K562 (cell line): ENCODE measurements around the gene MUC5B.

Source experiments
- CBFA2T2 ChIP-seq: fragments of 450-650 bp; conservative IDR thresholded peaks from 2 replicates; pipeline ENCODE4 v1.6.1; 2017; ENCODE audit warnings: mild to moderate bottlenecking
- ELF4 ChIP-seq: fragments of 450-650 bp; formaldehyde crosslinking; IDR thresholded peaks from 2 replicates; pipeline ENCODE4 v1.4.0; 2022; ENCODE audit warnings: missing genetic modification characterization
- EZH2 ChIP-seq: IDR thresholded peaks from 2 replicates; pipeline ENCODE4 v1.6.1; 2012; ENCODE audit warnings: low read depth, mild to moderate bottlenecking, inconsistent platforms, low read length, borderline replicate concordance
- HDAC6 ChIP-seq: IDR thresholded peaks from 2 replicates; pipeline ENCODE4 v1.6.1; 2012; ENCODE audit warnings: low read depth, mild to moderate bottlenecking, control low read depth, inconsistent platforms, low read length, moderate library complexity
- KDM2B ChIP-seq: fragments of 250-450 bp; sonication (Bioruptor Pico); IDR thresholded peaks from 2 replicates; pipeline ENCODE4 v1.8.0; 2021; ENCODE audit warnings: mild to moderate bottlenecking, moderate library complexity
- NCOA6 ChIP-seq: fragments of 450-650 bp; IDR thresholded peaks from 2 replicates; pipeline ENCODE4 v1.6.1; 2017; ENCODE audit warnings: mild to moderate bottlenecking
- SIN3A ChIP-seq, 2 experiments: fragments of 150-350 bp in 1 of 2; IDR thresholded peaks; 2 replicates each; pipeline ENCODE4 v1.6.1; 2011 to 2016; ENCODE audit warnings: borderline replicate concordance in 2 of 2, low read depth in 2 of 2, low read length in 2 of 2, mild to moderate bottlenecking in 2 of 2, moderate library complexity in 2 of 2; ENCODE audit not compliant: control insufficient read depth in 1 of 2
- TF ChIP-seq, protein P1 (sequence below), 3 experiments: IDR thresholded peaks in 2 of 3; conservative IDR thresholded peaks in 1 of 3; 2 replicates each; pipeline ENCODE4 v1.5.1; 2011 to 2012; ENCODE audit warnings: low read length in 3 of 3, mild to moderate bottlenecking in 3 of 3, control low read depth in 2 of 3, improper control_type of control experiment in 1 of 3, inconsistent platforms in 1 of 3, low read depth in 1 of 3, mixed read lengths in 1 of 3, moderate library complexity in 1 of 3; ENCODE audit not compliant: insufficient read depth in 2 of 3
- TF ChIP-seq, protein P2 (sequence below), 2 experiments: fragments of 450-650 bp in 1 of 2; sonication (generic) in 1 of 2; formaldehyde crosslinking; conservative IDR thresholded peaks; 2 replicates each; pipeline versions ENCODE4 v1.4.0 to v1.8.1; 2020 to 2022; ENCODE audit warnings: mild to moderate bottlenecking in 1 of 2, missing genetic modification reagents in 1 of 2
- TF ChIP-seq, protein P3 (sequence below), 2 experiments: fragments of 450-650 bp; formaldehyde crosslinking in 1 of 2; IDR thresholded peaks; 2 replicates each; pipeline versions ENCODE4 v1.4.0 to v1.6.1; 2014 to 2020; ENCODE audit warnings: mild to moderate bottlenecking in 2 of 2, borderline replicate concordance in 1 of 2, low read depth in 1 of 2
- TF ChIP-seq, protein P4 (sequence below): sonication (generic); formaldehyde crosslinking; IDR thresholded peaks from 2 replicates; pipeline ENCODE4 v1.9.0; 2022; ENCODE audit warnings: mild to moderate bottlenecking, missing genetic modification reagents
- TF ChIP-seq, protein P5 (sequence below), 3 experiments: fragments of 200-800 bp in 1 of 3; fragments of 250-450 bp in 1 of 3; fragments of 450-650 bp in 1 of 3; sonication (Bioruptor Pico) in 1 of 3; sonication (Bioruptor generic) in 1 of 3; formaldehyde crosslinking in 1 of 3; IDR thresholded peaks; 2 replicates each; pipeline versions ENCODE4 v1.6.1 to v1.8.0; 2016 to 2022; ENCODE audit warnings: mild to moderate bottlenecking in 2 of 3, missing genetic modification characterization in 2 of 3, missing compliant biosample characterization in 1 of 3, moderate library complexity in 1 of 3

DNA sequence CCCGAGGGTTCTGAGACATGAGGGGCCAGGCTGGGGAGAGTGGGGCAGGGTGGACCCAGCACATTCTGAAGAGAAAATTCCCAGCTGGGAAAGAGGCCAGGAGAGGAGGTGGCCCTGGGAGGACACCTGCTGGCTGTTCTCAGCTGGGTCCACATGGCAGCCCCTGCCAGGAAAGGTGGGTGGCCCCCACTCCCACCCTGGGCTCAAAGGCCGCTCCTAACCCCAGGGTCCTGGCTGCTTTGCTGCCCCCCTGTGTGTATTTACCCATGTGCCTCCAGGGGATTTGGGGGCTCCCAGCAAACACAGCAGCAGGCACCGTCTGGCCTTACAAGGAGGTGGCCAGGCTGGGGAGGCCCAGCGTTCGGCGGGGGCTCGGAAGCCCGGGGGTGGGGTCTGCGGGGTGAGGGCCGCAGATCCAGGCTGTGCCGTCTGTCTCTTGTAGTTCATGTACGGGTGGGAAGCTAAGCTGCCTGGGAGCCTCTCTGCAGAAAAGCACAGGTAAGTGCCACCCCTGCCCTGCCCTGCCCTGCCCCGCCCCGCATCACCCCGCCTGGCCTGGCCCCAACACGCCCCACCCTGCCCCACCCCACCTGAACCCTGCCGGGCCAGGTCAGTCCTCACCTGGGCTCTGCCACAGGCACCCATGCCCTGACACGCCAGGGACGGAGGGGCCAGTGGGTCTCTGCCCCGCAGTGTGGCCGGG, 10.6 kb downstream of the MUC5B start:
- TF ChIP-seq, protein P1, sequence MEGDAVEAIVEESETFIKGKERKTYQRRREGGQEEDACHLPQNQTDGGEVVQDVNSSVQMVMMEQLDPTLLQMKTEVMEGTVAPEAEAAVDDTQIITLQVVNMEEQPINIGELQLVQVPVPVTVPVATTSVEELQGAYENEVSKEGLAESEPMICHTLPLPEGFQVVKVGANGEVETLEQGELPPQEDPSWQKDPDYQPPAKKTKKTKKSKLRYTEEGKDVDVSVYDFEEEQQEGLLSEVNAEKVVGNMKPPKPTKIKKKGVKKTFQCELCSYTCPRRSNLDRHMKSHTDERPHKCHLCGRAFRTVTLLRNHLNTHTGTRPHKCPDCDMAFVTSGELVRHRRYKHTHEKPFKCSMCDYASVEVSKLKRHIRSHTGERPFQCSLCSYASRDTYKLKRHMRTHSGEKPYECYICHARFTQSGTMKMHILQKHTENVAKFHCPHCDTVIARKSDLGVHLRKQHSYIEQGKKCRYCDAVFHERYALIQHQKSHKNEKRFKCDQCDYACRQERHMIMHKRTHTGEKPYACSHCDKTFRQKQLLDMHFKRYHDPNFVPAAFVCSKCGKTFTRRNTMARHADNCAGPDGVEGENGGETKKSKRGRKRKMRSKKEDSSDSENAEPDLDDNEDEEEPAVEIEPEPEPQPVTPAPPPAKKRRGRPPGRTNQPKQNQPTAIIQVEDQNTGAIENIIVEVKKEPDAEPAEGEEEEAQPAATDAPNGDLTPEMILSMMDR (IDR thresholded peaks at IDR 0.05 in 2 of 3, conservative IDR thresholded peaks at IDR 0.05 in 1 of 3; ENCODE audit: insufficient read depth in 2 of 3, low read depth in 1 of 3, low read length in 3 of 3): 0 out of 6 replicates have a peak, but pooled peaks of 1 of the 3 experiments have one; percentile 8
- no peak for TF ChIP-seq CBFA2T2
- TF ChIP-seq EZH2: no peak
- TF ChIP-seq HDAC6: no peak
- TF ChIP-seq, protein P2, sequence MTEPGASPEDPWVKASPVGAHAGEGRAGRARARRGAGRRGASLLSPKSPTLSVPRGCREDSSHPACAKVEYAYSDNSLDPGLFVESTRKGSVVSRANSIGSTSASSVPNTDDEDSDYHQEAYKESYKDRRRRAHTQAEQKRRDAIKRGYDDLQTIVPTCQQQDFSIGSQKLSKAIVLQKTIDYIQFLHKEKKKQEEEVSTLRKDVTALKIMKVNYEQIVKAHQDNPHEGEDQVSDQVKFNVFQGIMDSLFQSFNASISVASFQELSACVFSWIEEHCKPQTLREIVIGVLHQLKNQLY (CRISPR knock-in tag; conservative IDR thresholded peaks at IDR 0.05): no peak
- TF ChIP-seq NCOA6: no peak
- no peak for TF ChIP-seq ELF4
- no peak for TF ChIP-seq KDM2B (CRISPR knock-in tag)
- TF ChIP-seq, protein P3, sequence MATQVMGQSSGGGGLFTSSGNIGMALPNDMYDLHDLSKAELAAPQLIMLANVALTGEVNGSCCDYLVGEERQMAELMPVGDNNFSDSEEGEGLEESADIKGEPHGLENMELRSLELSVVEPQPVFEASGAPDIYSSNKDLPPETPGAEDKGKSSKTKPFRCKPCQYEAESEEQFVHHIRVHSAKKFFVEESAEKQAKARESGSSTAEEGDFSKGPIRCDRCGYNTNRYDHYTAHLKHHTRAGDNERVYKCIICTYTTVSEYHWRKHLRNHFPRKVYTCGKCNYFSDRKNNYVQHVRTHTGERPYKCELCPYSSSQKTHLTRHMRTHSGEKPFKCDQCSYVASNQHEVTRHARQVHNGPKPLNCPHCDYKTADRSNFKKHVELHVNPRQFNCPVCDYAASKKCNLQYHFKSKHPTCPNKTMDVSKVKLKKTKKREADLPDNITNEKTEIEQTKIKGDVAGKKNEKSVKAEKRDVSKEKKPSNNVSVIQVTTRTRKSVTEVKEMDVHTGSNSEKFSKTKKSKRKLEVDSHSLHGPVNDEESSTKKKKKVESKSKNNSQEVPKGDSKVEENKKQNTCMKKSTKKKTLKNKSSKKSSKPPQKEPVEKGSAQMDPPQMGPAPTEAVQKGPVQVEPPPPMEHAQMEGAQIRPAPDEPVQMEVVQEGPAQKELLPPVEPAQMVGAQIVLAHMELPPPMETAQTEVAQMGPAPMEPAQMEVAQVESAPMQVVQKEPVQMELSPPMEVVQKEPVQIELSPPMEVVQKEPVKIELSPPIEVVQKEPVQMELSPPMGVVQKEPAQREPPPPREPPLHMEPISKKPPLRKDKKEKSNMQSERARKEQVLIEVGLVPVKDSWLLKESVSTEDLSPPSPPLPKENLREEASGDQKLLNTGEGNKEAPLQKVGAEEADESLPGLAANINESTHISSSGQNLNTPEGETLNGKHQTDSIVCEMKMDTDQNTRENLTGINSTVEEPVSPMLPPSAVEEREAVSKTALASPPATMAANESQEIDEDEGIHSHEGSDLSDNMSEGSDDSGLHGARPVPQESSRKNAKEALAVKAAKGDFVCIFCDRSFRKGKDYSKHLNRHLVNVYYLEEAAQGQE (IDR thresholded peaks at IDR 0.05; ENCODE audit: borderline replicate concordance): no peak
- TF ChIP-seq, protein P3 (CRISPR knock-in tag; IDR thresholded peaks at IDR 0.05; ENCODE audit: low read depth): no peak
- TF ChIP-seq, protein P4, sequence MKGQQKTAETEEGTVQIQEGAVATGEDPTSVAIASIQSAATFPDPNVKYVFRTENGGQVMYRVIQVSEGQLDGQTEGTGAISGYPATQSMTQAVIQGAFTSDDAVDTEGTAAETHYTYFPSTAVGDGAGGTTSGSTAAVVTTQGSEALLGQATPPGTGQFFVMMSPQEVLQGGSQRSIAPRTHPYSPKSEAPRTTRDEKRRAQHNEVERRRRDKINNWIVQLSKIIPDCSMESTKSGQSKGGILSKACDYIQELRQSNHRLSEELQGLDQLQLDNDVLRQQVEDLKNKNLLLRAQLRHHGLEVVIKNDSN (CRISPR knock-in tag): no peak
- TF ChIP-seq, protein P5, sequence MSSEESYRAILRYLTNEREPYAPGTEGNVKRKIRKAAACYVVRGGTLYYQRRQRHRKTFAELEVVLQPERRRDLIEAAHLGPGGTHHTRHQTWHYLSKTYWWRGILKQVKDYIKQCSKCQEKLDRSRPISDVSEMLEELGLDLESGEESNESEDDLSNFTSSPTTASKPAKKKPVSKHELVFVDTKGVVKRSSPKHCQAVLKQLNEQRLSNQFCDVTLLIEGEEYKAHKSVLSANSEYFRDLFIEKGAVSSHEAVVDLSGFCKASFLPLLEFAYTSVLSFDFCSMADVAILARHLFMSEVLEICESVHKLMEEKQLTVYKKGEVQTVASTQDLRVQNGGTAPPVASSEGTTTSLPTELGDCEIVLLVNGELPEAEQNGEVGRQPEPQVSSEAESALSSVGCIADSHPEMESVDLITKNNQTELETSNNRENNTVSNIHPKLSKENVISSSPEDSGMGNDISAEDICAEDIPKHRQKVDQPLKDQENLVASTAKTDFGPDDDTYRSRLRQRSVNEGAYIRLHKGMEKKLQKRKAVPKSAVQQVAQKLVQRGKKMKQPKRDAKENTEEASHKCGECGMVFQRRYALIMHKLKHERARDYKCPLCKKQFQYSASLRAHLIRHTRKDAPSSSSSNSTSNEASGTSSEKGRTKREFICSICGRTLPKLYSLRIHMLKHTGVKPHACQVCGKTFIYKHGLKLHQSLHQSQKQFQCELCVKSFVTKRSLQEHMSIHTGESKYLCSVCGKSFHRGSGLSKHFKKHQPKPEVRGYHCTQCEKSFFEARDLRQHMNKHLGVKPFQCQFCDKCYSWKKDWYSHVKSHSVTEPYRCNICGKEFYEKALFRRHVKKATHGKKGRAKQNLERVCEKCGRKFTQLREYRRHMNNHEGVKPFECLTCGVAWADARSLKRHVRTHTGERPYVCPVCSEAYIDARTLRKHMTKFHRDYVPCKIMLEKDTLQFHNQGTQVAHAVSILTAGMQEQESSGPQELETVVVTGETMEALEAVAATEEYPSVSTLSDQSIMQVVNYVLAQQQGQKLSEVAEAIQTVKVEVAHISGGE (CRISPR knock-in tag; IDR thresholded peaks at IDR 0.05): no peak
- TF ChIP-seq SIN3A (IDR thresholded peaks at IDR 0.05; ENCODE audit: borderline replicate concordance in 2 of 2, control insufficient read depth in 1 of 2, low read depth in 2 of 2, low read length in 2 of 2): no peak
